ENCODE data around the gene CHCHD3. TPM values are rescaled to one million over a fixed set of nuclear protein-coding genes. Genes with fewer than 3 reads are reported as not detected.

The CHCHD3 gene
- total and polyA plus RNA-seq, 7 experiments from 2014 or later = 25.6 to 49.7 (median 38.6) TPM

DNA sequence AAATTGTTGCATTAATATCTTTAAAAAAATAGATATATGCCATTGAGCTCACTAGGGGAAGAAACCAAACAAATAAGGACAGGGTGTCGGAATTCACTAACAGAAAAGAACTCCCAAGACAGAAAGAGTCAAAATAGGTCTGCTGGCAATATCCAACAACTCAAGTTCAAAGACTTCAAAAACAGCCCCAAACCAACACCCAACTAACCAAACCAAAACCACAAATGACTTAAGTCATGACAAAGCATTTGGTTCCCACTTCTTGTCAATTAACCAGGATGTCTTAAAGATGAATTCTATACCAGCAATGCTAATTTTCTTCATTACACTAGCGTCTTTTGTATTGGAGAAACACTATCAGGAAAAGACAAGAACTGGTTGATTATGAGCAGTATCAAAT lies 256.7 kb downstream of the CHCHD3 start:
- Histone ChIP-seq H3K9me3 (ENCODE audit: control insufficient read depth in 2 of 3, low read length in 3 of 3) (no peaks in the 10 kb centered on the region), H3K4me1 (ENCODE audit: control insufficient read depth in 2 of 2, insufficient read depth in 2 of 2, low read length in 2 of 2) (no peaks in the 10 kb centered on the region), H3K27ac (ENCODE audit: low read depth, low read length) (no peak overlapping the region), H3K4me3 (ENCODE audit: low read length) (no peak overlapping the region), H3K36me3 (ENCODE audit: control insufficient read depth in 2 of 3, insufficient read depth in 3 of 3, low read length in 3 of 3) (no peaks in the 10 kb centered on the region), H3K27me3 (ENCODE audit: control insufficient read depth in 2 of 2, insufficient read depth in 2 of 2, low read length in 2 of 2) (no peaks in the 10 kb centered on the region)
- intact Hi-C loops (cut with micrococcal nuclease) = no loop called here
- Mint-ChIP-seq H3K27me3 (no peaks in the 10 kb centered on the region), H3K4me3 (no peak overlapping the region), H3K36me3 (peaks cover 0 to 54% (median 26%) of the 10 kb centered on the region in 5 donors), H3K4me1 (peaks cover 11 to 36% (median 21%) of the 10 kb centered on the region in 7 donors), H3K27ac (no peak overlapping the region), H3K9me3 (peaks cover 0 to 4% (median 0%) of the 10 kb centered on the region in 11 donors)
- ChIA-PET POLR2A (interaction anchor here (1.0 kb wide), 1 partner anchor 516 kb away, joined by 3 read pairs; no protein-coding TSS in a partner anchor), CTCF (no interaction called here)
- no peak for ATAC-seq
- DNase-seq = peak in 1 of 9 donors; percentile 2

DNA sequence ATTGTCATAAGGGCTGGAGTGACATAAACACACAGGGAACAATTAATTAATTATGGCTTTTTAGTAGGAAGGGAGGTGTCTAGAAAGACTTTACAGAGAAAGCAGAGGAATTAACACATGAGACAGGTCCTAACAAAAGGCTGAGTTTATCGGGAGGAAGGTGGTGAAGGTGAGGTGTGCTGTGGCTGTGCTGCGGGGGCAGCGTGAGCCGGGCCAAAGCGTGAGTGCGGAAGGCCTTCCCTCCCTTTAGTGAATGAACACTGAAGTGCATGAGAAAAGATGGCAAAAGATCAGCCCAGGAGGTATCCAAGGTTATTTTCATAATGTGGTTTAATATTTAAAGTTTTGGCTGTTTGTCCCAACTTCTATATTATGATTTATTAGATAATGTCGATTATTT lies 262.2 kb downstream of the CHCHD3 start:
- ChIA-PET POLR2A (no interaction called here), CTCF (no interaction called here)
- peaks cover 0 to 2% (median 0%) of the 10 kb centered on the region in 11 donors for H3K9me3 Mint-ChIP-seq
- H3K4me1 ChIP-seq (ENCODE audit: control insufficient read depth in 2 of 2, insufficient read depth in 2 of 2, low read length in 2 of 2) = no peaks in the 10 kb centered on the region
- H3K4me3 ChIP-seq (ENCODE audit: low read length) = no peak overlapping the region
- no peak overlapping the region for H3K27ac Mint-ChIP-seq
- peaks cover 0 to 5% (median 0%) of the 10 kb centered on the region in 3 experiments for H3K36me3 ChIP-seq (ENCODE audit: control insufficient read depth in 2 of 3, insufficient read depth in 3 of 3, low read length in 3 of 3)
- no peak overlapping the region for H3K4me3 Mint-ChIP-seq
- H3K27me3 Mint-ChIP-seq = no peaks in the 10 kb centered on the region
- no peak for ATAC-seq
- intact Hi-C loops (cut with micrococcal nuclease) = no loop called here
- H3K9me3 ChIP-seq (ENCODE audit: control insufficient read depth in 2 of 3, low read length in 3 of 3) = no peaks in the 10 kb centered on the region
- no peaks in the 10 kb centered on the region for H3K27me3 ChIP-seq (ENCODE audit: control insufficient read depth in 2 of 2, insufficient read depth in 2 of 2, low read length in 2 of 2)
- no peak for DNase-seq
- H3K4me1 Mint-ChIP-seq = peaks cover 0 to 4% (median 0%) of the 10 kb centered on the region in 7 donors
- no peak overlapping the region for H3K27ac ChIP-seq (ENCODE audit: low read depth, low read length)
- H3K36me3 Mint-ChIP-seq = peaks cover 0 to 34% (median 9%) of the 10 kb centered on the region in 5 donors

DNA sequence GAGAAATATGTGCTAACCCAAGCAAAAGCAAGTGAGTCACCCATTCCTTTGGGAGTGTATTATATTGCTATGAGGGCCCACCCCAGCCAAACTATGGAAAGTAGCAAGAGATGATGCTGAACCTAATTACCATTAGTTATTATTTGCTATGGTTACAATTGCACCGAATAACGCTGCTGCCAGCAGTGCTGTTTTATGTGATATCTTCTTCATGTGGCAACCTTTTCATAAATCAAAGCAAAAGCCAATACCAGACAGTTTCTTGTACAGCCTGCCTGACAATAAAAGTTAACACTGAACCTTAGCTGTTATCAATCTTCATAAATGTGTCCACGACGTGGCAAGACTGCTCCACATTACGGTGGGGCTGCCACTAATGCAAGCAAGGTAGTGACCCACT lies 263.9 kb downstream of the CHCHD3 start:
- H3K36me3 ChIP-seq (ENCODE audit: control insufficient read depth in 2 of 3, insufficient read depth in 3 of 3, low read length in 3 of 3) = peaks cover 0 to 9% (median 0%) of the 10 kb centered on the region in 3 experiments
- no peaks in the 10 kb centered on the region for H3K27me3 ChIP-seq (ENCODE audit: control insufficient read depth in 2 of 2, insufficient read depth in 2 of 2, low read length in 2 of 2)
- Mint-ChIP-seq H3K4me3 (no peak overlapping the region), H3K9me3 (peaks cover 0 to 2% (median 0%) of the 10 kb centered on the region in 11 donors), H3K27ac (no peak overlapping the region), H3K27me3 (no peaks in the 10 kb centered on the region), H3K36me3 (peaks cover under 1 to 35% (median 19%) of the 10 kb centered on the region in 5 donors), H3K4me1 (peaks cover 0 to 4% (median 0%) of the 10 kb centered on the region in 7 donors)
- intact Hi-C loops (cut with micrococcal nuclease) = no loop called here
- ChIA-PET POLR2A (no interaction called here), CTCF (interaction anchor here (0.6 kb wide), 1 partner anchor 424 kb away, joined by 3 read pairs; no protein-coding TSS in a partner anchor)
- no peaks in the 10 kb centered on the region for H3K4me1 ChIP-seq (ENCODE audit: control insufficient read depth in 2 of 2, insufficient read depth in 2 of 2, low read length in 2 of 2)
- no peak overlapping the region for H3K27ac ChIP-seq (ENCODE audit: low read depth, low read length)
- no peak for DNase-seq
- no peaks in the 10 kb centered on the region for H3K9me3 ChIP-seq (ENCODE audit: control insufficient read depth in 2 of 3, low read length in 3 of 3)
- no peak for ATAC-seq
- H3K4me3 ChIP-seq (ENCODE audit: low read length) = no peak overlapping the region

DNA sequence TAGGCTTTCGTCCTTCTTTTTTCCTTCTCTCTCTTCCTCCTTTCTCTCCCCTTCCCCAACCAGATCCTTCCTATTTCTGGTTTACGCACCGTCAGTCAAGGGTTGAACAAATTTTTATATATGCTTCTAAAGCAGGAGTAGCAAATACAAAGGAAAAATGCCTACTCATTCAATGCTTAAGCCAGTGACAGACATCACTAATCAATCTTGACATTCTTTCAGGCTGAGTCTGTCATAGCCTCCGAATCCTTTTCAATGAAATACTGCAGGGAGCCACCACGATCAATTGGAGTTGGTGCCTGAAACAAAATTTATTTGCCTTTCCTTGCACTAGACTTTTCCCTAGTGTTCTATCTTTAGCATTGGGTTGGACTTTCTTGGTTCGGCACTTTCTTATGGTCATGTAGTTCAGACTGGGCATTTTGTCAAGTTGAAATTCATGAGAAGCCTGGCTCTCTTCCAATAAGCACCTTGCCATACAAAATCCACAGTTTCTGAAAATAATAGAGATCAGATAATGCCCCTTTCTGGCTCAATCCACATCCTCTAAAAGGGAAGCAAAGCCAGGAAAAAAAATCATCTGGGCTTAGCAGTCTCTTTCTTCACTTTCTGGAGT lies 266.1 kb downstream of the CHCHD3 start:
- no peak for ATAC-seq
- H3K36me3 ChIP-seq (ENCODE audit: control insufficient read depth in 2 of 3, insufficient read depth in 3 of 3, low read length in 3 of 3) = peaks cover 0 to 9% (median 0%) of the 10 kb centered on the region in 3 experiments
- H3K27ac ChIP-seq (ENCODE audit: low read depth, low read length) = no peak overlapping the region
- no peaks in the 10 kb centered on the region for H3K27me3 ChIP-seq (ENCODE audit: control insufficient read depth in 2 of 2, insufficient read depth in 2 of 2, low read length in 2 of 2)
- no peak for DNase-seq
- Mint-ChIP-seq H3K36me3 (peaks cover 7 to 37% (median 30%) of the 10 kb centered on the region in 5 donors), H3K27me3 (no peaks in the 10 kb centered on the region), H3K9me3 (peaks cover 0 to 5% (median 0%) of the 10 kb centered on the region in 11 donors), H3K27ac (no peak overlapping the region), H3K4me3 (no peak overlapping the region), H3K4me1 (peaks cover 0 to 8% (median 0%) of the 10 kb centered on the region in 7 donors)
- no peaks in the 10 kb centered on the region for H3K4me1 ChIP-seq (ENCODE audit: control insufficient read depth in 2 of 2, insufficient read depth in 2 of 2, low read length in 2 of 2)
- CTCF ChIA-PET = no interaction called here
- intact Hi-C loops (cut with micrococcal nuclease) = no loop called here
- POLR2A ChIA-PET = no interaction called here
- H3K9me3 ChIP-seq (ENCODE audit: control insufficient read depth in 2 of 3, low read length in 3 of 3) = no peaks in the 10 kb centered on the region
- H3K4me3 ChIP-seq (ENCODE audit: low read length) = no peak overlapping the region

DNA sequence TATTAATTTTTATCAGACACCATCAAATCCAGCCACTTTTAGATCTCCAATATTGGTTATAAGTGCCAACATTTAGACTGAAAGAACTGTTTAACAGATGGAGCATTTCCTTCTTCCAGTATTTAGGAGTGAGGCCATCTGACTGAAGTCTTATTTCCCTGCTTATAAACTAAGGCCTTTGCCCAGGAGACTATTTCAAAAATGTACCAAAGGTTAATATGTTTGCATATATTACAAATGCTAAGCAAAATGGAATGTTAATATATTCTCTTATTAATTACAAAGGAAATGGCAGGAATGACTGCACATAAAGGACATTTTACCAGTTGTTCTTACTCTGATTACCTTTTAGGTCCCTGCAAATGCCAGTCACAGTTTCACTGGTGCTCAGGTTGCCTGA lies 266.8 kb downstream of the CHCHD3 start:
- no peak overlapping the region for H3K4me3 ChIP-seq (ENCODE audit: low read length)
- intact Hi-C loops (cut with micrococcal nuclease) = no loop called here
- ATAC-seq (no peak), DNase-seq (no peak)
- H3K27ac Mint-ChIP-seq = no peak overlapping the region
- POLR2A ChIA-PET = no interaction called here
- peaks cover 0 to 8% (median 0%) of the 10 kb centered on the region in 7 donors for H3K4me1 Mint-ChIP-seq
- peaks cover 0 to 9% (median 0%) of the 10 kb centered on the region in 3 experiments for H3K36me3 ChIP-seq (ENCODE audit: control insufficient read depth in 2 of 3, insufficient read depth in 3 of 3, low read length in 3 of 3)
- peaks cover 7 to 37% (median 30%) of the 10 kb centered on the region in 5 donors for H3K36me3 Mint-ChIP-seq
- no peaks in the 10 kb centered on the region for H3K27me3 Mint-ChIP-seq
- no peaks in the 10 kb centered on the region for H3K4me1 ChIP-seq (ENCODE audit: control insufficient read depth in 2 of 2, insufficient read depth in 2 of 2, low read length in 2 of 2)
- H3K27ac ChIP-seq (ENCODE audit: low read depth, low read length) = no peak overlapping the region
- no peaks in the 10 kb centered on the region for H3K9me3 ChIP-seq (ENCODE audit: control insufficient read depth in 2 of 3, low read length in 3 of 3)
- no peak overlapping the region for H3K4me3 Mint-ChIP-seq
- H3K9me3 Mint-ChIP-seq = peaks cover 0 to 5% (median 0%) of the 10 kb centered on the region in 11 donors
- H3K27me3 ChIP-seq (ENCODE audit: control insufficient read depth in 2 of 2, insufficient read depth in 2 of 2, low read length in 2 of 2) = no peaks in the 10 kb centered on the region
- CTCF ChIA-PET = no interaction called here

DNA sequence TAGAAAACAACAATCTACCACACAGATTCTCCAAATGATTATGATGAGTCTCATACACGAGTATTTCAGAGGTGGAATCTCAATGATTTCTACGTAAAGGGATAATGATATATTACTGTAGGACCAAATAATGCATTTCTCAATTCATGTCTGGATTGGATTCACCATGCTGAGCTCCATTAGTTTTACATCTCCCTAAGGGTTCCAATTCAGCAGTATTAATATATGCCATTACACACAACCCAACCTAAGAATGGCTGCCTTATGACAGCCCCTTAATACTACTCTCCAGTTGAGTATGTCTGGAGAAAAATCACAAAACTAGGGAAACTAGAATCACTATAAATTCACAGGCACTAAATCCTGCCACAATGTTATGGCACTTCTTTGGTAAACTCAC lies 271.3 kb downstream of the CHCHD3 start:
- intact Hi-C loops (cut with micrococcal nuclease) = no loop called here
- no peak for ATAC-seq
- Mint-ChIP-seq H3K4me3 (no peak overlapping the region), H3K27me3 (no peaks in the 10 kb centered on the region), H3K36me3 (peaks cover 7 to 28% (median 22%) of the 10 kb centered on the region in 5 donors), H3K4me1 (peaks cover 0 to 8% (median 0%) of the 10 kb centered on the region in 7 donors), H3K9me3 (peaks cover 0 to 5% (median 0%) of the 10 kb centered on the region in 11 donors), H3K27ac (no peak overlapping the region)
- Histone ChIP-seq H3K4me3 (ENCODE audit: low read length) (no peak overlapping the region), H3K9me3 (ENCODE audit: control insufficient read depth in 2 of 3, low read length in 3 of 3) (no peaks in the 10 kb centered on the region), H3K4me1 (ENCODE audit: control insufficient read depth in 2 of 2, insufficient read depth in 2 of 2, low read length in 2 of 2) (peaks cover 0 to 6% of the 10 kb centered on the region in 2 donors), H3K36me3 (ENCODE audit: control insufficient read depth in 2 of 3, insufficient read depth in 3 of 3, low read length in 3 of 3) (peaks cover 0 to 4% (median 0%) of the 10 kb centered on the region in 3 experiments), H3K27me3 (ENCODE audit: control insufficient read depth in 2 of 2, insufficient read depth in 2 of 2, low read length in 2 of 2) (no peaks in the 10 kb centered on the region), H3K27ac (ENCODE audit: low read depth, low read length) (no peak overlapping the region)
- POLR2A ChIA-PET = no interaction called here
- CTCF ChIA-PET = no interaction called here
- no peak for DNase-seq

DNA sequence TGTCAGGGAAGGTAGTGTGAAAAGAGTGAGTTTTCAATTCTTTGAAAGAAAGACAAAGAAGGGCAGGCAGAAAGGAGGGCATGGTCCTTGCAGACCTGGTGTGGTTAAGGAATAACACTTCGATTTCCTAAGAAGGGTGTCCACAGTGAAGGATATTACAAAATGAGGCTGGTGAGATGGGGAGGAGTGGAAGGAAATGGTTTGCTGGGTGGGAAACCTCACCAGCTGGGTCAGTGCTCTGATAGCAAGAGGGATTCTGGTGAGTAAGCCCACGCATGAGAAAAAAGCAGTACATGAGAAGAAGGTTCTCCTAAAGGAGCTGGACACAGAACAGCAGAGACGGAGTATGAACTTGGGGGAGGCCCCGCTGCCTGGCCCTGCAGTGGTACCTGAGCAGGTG lies 275.1 kb downstream of the CHCHD3 start:
- POLR2A ChIA-PET = no interaction called here
- H3K9me3 ChIP-seq (ENCODE audit: control insufficient read depth in 2 of 3, low read length in 3 of 3) = no peaks in the 10 kb centered on the region
- Mint-ChIP-seq H3K4me3 (no peak overlapping the region), H3K4me1 (peaks cover 0 to 9% (median 0%) of the 10 kb centered on the region in 7 donors), H3K36me3 (peaks cover 0 to 11% (median 9%) of the 10 kb centered on the region in 5 donors), H3K9me3 (peaks cover 0 to 2% (median 0%) of the 10 kb centered on the region in 11 donors), H3K27ac (no peak overlapping the region), H3K27me3 (no peaks in the 10 kb centered on the region)
- no peak for DNase-seq
- CTCF ChIA-PET = no interaction called here
- no peaks in the 10 kb centered on the region for H3K36me3 ChIP-seq (ENCODE audit: control insufficient read depth in 2 of 3, insufficient read depth in 3 of 3, low read length in 3 of 3)
- H3K27me3 ChIP-seq (ENCODE audit: control insufficient read depth in 2 of 2, insufficient read depth in 2 of 2, low read length in 2 of 2) = no peaks in the 10 kb centered on the region
- intact Hi-C loops (cut with micrococcal nuclease) = no loop called here
- no peak overlapping the region for H3K4me3 ChIP-seq (ENCODE audit: low read length)
- ATAC-seq = no peak
- H3K27ac ChIP-seq (ENCODE audit: low read depth, low read length) = no peak overlapping the region
- H3K4me1 ChIP-seq (ENCODE audit: control insufficient read depth in 2 of 2, insufficient read depth in 2 of 2, low read length in 2 of 2) = peaks cover 0 to 6% of the 10 kb centered on the region in 2 donors
